ENCODE data around the gene ZXDC.

GRCh38 chr3:126480861-126481260 lies 5.2 kb upstream of the ZXDC start:
- TF ChIP-seq CTCF (IDR thresholded peaks at IDR 0.05): no peak
- no peak for TF ChIP-seq POLR2A (IDR thresholded peaks at IDR 0.05)
- no peak for TF ChIP-seq POLR2AphosphoS5 (IDR thresholded peaks at IDR 0.05)
